WTC11 (cell line): Measurements from ENCODE around the gene STON2.

Source experiments
- CREB1 ChIP-seq: sonication (generic); formaldehyde crosslinking; IDR thresholded peaks from 2 replicates; pipeline ENCODE4 v1.8.0; 2023; ENCODE audit warnings: mild to moderate bottlenecking, missing genetic modification reagents
- GABPB1 ChIP-seq: sonication (generic); formaldehyde crosslinking; IDR thresholded peaks from 2 replicates; pipeline ENCODE4 v1.8.1; 2023; ENCODE audit warnings: mild to moderate bottlenecking, missing genetic modification reagents
- IRF2 ChIP-seq: sonication (generic); formaldehyde crosslinking; IDR thresholded peaks from 2 replicates; pipeline ENCODE4 v1.8.0; 2022; ENCODE audit warnings: low read depth, missing genetic modification reagents, borderline replicate concordance
- KAT7 ChIP-seq: sonication (generic); formaldehyde crosslinking; IDR thresholded peaks from 2 replicates; pipeline ENCODE4 v1.8.1; 2023; ENCODE audit warnings: missing genetic modification reagents, mild to moderate bottlenecking, borderline replicate concordance
- NFE2L1 ChIP-seq: sonication (generic); formaldehyde crosslinking; IDR thresholded peaks from 2 replicates; pipeline ENCODE4 v1.8.1; 2023; ENCODE audit warnings: missing genetic modification reagents
- NR1H2 ChIP-seq: sonication (generic); formaldehyde crosslinking; IDR thresholded peaks from 2 replicates; pipeline ENCODE4 v1.9.0; 2021; ENCODE audit warnings: mild to moderate bottlenecking, moderate library complexity, missing genetic modification reagents
- NR3C1 ChIP-seq: sonication (generic); formaldehyde crosslinking; conservative IDR thresholded peaks from 2 replicates; pipeline ENCODE4 v1.8.1; 2023; ENCODE audit warnings: low read depth, mild to moderate bottlenecking, missing genetic modification reagents
- SMAD4 ChIP-seq: sonication (generic); formaldehyde crosslinking; IDR thresholded peaks from 2 replicates; pipeline ENCODE4 v1.8.0; 2022; ENCODE audit warnings: mild to moderate bottlenecking, missing genetic modification reagents
- TCF7 ChIP-seq: sonication (generic); formaldehyde crosslinking; IDR thresholded peaks from 2 replicates; pipeline ENCODE4 v1.8.0; 2022; ENCODE audit warnings: mild to moderate bottlenecking, low read depth, missing genetic modification reagents, moderate library complexity
- TF ChIP-seq, protein P1 (sequence below): fragments of 200-600 bp; IDR thresholded peaks from 2 replicates; pipeline ENCODE4 v1.8.0; 2022; ENCODE audit warnings: antibody characterized with exemption
- TF ChIP-seq, protein P2 (sequence below): sonication (generic); formaldehyde crosslinking; IDR thresholded peaks from 2 replicates; pipeline ENCODE4 v1.8.1; 2023; ENCODE audit warnings: mild to moderate bottlenecking, missing genetic modification reagents, moderate library complexity
- TF ChIP-seq, protein P3 (sequence below): sonication (generic); formaldehyde crosslinking; IDR thresholded peaks from 2 replicates; pipeline ENCODE4 v1.8.1; 2023; ENCODE audit warnings: mild to moderate bottlenecking, missing genetic modification reagents
- TF ChIP-seq, protein P4 (sequence below): sonication (generic); formaldehyde crosslinking; IDR thresholded peaks from 2 replicates; pipeline ENCODE4 v1.8.1; 2022; ENCODE audit warnings: missing genetic modification reagents, borderline replicate concordance
- TF ChIP-seq, protein P5 (sequence below): sonication (generic); formaldehyde crosslinking; IDR thresholded peaks from 2 replicates; pipeline ENCODE4 v1.8.0; 2022; ENCODE audit warnings: mild to moderate bottlenecking, missing genetic modification reagents

DNA sequence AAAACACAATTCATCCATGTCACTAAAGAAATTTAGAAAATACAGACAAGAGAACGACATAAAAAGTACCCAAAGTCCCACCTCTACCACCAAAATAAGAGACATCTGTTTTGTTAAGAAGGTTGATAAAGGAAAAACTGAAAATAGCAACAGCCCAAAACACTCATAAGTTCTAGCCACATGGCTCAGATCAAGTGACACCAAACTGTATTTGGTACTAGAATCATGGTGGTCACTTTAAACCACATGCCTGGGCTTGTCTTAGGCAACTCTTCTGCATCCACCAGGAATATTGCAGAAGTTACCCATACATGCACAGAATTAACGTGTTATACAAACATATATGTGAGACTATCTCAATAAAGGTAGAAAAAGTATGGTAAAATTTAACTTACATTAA lies 101.2 kb downstream of the STON2 start:
- TF ChIP-seq NR1H2 (CRISPR knock-in tag) (no peak), IRF2 (no peak), NR3C1 (no peak), SMAD4 (CRISPR knock-in tag) (no peak), TCF7 (CRISPR knock-in tag) (no peak), KAT7 (CRISPR knock-in tag) (no peak), CREB1 (CRISPR knock-in tag) (no peak), NFE2L1 (CRISPR knock-in tag) (no peak), GABPB1 (CRISPR knock-in tag) (no peak)
- TF ChIP-seq, protein P1, sequence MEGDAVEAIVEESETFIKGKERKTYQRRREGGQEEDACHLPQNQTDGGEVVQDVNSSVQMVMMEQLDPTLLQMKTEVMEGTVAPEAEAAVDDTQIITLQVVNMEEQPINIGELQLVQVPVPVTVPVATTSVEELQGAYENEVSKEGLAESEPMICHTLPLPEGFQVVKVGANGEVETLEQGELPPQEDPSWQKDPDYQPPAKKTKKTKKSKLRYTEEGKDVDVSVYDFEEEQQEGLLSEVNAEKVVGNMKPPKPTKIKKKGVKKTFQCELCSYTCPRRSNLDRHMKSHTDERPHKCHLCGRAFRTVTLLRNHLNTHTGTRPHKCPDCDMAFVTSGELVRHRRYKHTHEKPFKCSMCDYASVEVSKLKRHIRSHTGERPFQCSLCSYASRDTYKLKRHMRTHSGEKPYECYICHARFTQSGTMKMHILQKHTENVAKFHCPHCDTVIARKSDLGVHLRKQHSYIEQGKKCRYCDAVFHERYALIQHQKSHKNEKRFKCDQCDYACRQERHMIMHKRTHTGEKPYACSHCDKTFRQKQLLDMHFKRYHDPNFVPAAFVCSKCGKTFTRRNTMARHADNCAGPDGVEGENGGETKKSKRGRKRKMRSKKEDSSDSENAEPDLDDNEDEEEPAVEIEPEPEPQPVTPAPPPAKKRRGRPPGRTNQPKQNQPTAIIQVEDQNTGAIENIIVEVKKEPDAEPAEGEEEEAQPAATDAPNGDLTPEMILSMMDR: no peak
- TF ChIP-seq, protein P2, sequence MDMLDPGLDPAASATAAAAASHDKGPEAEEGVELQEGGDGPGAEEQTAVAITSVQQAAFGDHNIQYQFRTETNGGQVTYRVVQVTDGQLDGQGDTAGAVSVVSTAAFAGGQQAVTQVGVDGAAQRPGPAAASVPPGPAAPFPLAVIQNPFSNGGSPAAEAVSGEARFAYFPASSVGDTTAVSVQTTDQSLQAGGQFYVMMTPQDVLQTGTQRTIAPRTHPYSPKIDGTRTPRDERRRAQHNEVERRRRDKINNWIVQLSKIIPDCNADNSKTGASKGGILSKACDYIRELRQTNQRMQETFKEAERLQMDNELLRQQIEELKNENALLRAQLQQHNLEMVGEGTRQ (CRISPR knock-in tag): no peak
- TF ChIP-seq, protein P3, sequence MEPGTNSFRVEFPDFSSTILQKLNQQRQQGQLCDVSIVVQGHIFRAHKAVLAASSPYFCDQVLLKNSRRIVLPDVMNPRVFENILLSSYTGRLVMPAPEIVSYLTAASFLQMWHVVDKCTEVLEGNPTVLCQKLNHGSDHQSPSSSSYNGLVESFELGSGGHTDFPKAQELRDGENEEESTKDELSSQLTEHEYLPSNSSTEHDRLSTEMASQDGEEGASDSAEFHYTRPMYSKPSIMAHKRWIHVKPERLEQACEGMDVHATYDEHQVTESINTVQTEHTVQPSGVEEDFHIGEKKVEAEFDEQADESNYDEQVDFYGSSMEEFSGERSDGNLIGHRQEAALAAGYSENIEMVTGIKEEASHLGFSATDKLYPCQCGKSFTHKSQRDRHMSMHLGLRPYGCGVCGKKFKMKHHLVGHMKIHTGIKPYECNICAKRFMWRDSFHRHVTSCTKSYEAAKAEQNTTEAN (CRISPR knock-in tag): no peak
- TF ChIP-seq, protein P4, sequence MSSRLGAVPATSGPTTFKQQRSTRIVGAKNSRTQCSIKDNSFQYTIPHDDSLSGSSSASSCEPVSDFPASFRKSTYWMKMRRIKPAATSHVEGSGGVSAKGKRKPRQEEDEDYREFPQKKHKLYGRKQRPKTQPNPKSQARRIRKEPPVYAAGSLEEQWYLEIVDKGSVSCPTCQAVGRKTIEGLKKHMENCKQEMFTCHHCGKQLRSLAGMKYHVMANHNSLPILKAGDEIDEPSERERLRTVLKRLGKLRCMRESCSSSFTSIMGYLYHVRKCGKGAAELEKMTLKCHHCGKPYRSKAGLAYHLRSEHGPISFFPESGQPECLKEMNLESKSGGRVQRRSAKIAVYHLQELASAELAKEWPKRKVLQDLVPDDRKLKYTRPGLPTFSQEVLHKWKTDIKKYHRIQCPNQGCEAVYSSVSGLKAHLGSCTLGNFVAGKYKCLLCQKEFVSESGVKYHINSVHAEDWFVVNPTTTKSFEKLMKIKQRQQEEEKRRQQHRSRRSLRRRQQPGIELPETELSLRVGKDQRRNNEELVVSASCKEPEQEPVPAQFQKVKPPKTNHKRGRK (CRISPR knock-in tag): no peak
- TF ChIP-seq, protein P5, sequence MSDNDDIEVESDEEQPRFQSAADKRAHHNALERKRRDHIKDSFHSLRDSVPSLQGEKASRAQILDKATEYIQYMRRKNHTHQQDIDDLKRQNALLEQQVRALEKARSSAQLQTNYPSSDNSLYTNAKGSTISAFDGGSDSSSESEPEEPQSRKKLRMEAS: no peak
